Pons (tissue), 1 donor: ENCODE data around the gene STRADB.
"Not testable (repeated sequence)": the region's sequence is repeated elsewhere in the genome, so short reads cannot be mapped to it uniquely, and the experiment has no call there.

Experiments used
- DNase-seq: peaks from one replicate; pipeline ENCODE4 v3.0.0-alpha.2; 2016; ENCODE audit warnings: low spot score

Gene STRADB

DNA sequence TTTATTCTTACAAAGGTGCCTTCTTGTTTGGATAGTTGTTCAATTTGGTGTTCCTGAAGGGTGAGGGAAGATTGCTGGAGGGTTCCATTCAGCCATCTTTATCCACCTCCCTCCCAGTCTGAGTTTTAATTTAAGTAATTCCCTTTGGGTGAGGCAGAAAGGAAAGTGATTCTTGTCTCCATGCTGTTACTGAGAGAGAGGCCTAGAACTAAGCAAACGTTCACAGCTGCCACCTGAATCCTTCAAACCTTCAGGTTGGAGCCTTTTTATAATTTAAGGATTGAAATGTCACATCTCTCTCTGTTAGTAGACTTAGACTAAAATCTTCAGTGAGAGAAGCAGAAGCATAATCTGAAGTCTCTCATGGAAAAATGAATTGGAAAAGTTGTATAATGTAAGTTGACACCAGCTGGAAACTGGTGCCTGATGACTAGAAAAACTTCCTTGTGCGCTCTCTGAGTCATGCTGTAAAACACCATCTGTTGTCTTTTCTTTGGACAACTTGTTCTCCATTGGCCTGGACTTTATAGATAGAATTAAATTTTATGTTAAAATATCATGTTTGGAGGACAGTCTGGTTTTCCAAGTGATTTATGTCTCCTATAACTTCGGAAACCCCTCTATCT is 14.6 kb downstream of the STRADB start:
- peak; percentile 69 for DNase-seq

DNA sequence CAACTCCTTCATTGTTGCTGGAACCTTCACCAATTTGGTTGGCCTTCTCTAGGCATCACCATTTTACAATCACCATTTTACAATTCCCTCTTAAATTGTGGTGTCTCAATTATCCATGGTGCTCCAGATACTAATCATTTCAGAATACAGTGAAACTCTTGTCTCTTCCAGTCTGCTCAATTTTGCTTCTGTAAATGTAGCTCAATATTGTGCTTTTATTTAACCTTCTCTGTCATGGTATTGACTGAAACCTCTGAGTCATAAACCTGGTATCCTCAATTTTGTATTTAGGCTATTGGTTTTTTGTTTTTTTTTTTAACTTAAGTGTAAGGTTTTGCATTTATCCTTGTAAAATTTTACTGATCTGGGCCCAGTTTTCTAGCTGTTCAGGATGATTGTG is 16.1 kb downstream of the STRADB start:
- no peak for DNase-seq

DNA sequence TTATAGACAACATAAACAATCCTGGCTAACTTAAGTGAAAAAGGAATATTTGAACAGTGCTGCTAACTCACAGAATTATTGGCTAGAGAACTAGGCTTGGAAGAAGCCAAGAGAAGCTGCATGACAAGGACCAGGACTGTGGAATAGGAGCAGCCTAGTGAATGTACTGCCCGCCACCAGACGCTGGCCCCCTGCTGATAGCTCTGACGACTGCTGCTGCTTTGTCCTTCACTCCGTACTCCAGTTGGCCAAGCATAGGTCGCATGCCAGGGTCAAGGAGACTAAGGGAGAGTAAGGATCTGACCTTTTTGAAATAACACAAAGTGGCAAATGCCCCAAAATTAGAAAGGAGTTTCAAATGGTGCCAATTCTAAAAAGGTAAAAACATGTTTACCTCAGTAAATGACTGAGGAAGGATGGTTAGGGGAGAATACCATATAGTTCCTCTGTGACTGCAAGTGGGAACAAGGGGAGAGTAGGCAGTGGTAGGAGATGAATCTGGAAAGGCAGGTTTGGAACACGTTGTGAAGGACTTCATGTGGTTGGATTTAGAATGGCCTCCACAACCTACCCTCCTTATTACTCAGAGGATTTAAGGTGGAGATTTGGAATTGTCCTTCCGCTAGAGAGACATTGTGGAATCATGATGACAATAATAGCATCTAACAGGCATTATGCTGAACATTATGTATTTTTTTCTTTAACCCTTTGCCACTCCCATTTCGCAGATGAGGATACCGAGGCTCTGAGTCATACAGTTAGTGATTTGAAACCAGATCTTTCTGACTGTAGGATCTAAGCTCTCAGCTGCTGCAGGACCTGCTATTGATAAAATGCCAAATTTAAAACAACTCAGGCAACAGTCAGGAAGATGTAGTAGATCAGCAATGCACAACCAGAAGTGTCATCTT is 19.5 kb downstream of the STRADB start:
- DNase-seq: no peak

DNA sequence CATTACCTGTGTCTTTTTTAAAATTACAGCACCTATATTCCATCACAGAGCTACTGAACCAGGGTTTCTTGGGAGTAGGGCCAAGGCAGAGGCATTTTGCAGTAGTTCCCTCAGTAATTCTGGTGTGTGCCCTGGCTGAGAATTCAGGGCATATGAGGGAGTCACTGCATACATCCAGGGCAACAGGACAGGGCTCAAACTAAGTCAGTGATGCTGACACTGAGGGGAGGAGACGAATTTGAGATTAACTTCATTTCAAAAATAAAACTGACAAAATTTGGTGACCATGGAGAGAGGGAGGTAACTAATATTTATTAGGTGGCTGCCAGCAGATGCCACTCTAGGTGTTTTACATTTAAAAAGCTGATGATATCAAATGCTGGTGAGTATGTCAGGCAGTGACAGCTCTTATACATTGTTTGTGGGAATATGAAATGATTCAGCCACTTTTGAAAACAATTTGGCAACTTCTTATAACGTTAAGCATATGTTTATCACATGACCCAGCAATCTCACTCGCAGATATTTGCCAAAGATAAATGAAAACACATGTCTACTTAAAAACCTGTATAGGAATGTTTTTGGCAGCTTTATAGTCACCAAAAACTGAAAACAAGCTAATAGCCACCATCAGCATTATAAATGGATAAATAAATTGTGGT is 20.3 kb downstream of the STRADB start:
- DNase-seq: no peak

DNA sequence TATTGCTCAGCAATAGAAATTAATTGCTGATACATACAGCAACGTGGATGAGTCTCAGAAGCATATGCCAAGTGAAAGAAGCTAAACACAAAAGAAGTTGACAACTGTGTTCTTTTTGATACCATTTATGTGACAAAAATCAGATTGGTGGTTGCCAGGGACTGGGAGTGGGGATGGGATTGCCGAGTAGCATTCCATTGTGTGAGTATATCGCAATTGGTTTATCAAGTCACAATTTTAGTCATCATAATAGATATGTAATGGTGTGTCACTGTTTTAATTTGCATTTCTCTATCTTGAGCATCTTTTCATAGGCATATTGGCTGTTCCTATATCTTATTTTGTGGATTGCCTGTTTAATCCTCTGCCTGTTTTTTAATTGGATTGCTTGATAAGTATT is 20.9 kb downstream of the STRADB start:
- no peak for DNase-seq

DNA sequence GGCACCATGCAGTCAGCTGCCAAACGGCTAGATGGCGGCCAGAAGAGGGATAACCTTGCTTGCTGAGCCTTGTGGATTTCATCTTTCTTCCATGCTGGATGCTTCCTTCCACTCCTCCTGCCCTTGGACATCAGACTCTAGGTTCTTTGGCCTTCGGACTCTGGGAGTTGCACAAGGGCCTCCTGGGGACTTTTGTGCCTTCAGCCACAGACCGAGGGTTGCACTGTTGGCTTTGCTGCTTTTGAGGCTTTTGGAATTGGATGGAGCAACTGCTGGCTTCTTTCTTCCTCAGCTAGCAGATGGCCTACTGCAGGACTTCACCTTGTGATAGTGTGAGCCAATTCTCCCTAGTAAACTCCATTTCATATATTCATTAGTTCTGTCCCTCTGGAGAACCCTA is 31.0 kb downstream of the STRADB start:
- no peak for DNase-seq

DNA sequence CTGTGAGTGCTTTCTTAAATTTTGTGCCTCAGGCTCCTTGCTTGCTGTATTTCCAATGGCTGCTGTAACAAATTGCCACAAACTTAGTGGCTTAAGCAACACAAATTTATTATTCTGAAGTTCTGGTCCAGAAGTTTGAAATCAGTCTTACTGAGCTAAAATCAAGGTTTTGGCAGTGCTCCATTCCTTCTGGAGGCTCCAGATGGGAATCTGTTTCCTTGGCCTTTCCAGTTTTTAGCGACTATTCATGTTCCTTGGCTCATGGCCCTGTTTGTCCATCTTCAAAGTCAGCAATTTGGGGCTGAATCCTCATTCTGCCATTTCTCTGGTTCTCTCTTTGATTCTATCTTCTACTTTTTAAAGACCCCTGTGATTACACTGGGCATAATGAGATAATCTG is 31.8 kb downstream of the STRADB start:
- DNase-seq: no peak

DNA sequence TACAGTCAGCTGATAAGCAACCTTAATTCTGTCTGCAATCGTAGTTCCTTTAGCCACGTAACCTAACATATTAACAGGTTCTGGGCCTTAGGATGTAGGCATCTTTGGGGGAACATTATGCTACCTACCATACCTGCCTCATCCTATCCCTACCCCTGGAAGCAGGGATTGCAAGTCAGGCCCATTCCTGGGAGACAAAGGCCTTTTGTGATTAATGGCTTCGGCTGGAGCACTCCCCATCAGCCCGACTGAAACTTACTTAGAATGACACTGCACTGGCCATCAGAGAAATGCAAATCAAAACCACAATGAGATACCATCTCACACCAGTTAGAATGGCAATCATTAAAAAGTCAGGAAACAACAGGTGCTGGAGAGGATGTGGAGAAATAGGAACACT is 32.2 kb downstream of the STRADB start:
- not testable (repeated sequence) for DNase-seq

DNA sequence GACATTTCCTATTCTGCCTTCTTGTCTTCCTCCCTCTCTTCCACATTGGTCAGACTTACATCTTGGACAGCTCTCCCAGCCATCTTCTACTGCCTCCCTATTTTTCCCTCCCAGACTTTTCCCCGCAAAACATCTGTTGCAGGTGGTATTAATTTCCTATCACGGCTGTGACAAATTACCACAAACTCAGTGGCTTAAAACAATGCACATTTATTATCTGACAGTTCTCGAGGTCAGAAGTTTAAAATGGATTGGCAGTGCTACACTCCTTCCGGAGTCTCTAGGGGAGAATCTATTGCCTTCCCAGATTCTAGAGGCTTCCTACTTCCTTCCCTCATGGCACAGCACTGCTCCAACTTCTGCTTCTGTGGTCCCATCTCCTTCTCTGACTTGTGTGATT is 33.3 kb downstream of the STRADB start:
- no peak for DNase-seq

DNA sequence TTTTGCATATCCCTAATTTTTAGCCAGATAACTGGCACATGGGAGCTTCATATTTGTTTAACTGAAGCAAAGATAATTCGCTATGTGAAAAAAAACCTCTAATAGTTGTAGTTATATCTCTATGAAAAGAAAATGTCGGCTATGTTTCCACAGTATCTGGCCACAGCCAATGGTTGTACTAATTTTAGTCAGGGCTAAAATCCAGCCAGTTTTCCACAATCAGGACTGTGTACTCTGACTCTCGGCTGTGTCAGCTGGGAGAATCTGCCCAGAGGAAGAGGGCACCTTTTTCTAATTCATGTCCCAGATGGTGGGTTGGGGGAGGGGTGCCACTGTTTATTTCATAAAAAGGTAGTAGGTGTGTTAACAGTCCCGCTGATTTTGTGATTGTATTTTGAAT is 38.8 kb downstream of the STRADB start:
- no peak for DNase-seq

DNA sequence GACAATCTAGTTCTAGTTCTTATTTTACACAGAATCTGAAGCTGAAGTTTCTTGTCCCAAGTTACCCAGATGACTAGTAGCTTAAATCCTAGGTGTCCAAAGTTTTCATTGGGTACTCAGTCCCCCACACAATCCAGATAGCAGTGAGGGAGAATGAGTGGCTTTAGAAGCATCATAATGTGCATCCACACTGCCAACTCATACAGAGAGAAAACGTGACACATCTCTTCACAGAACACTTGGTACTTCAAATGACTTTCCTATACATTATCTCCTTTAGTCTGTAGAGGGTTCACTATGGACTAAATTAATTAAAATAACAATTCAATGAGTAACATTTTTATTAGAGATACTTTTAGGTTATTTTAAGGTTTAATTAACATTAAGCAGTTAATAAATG is 45.2 kb downstream of the STRADB start:
- no peak for DNase-seq

DNA sequence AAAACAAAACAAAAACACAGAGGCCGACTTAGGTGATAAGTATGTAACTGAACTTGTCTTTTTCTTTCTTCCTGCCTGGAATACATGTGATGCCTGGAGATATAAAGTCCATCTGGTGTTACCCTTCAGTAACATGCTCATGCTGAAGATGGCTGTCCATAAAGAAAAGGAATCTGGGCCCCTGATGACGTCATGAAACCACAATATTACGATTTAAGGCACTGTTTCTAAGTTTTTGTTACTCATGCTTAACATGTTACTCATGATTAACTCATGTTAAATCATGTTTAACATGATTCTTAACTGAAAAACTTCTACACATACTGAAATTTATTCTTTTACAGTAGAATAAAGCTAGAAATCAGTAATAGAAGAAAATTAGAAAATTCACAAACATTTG is 49.0 kb downstream of the STRADB start:
- DNase-seq: no peak

DNA sequence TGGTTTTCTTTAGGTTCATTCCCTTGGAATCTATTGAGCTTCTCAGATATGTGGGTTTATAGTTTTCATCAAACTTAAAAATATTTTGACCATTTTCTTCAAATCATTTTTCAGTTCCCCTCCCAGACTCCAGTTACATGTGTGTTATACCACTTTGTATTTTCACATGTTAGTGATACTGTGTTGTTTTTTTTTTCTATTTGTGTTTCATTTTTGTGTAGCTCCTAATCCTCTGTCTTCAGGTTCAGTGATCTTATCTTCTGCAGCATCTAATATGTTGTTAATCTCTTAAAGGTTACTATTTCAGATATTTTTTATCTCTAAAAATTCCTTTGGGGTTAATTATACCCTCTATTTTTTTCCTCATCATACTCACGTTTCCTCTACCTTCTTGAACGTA is 51.2 kb downstream of the STRADB start:
- DNase-seq: no peak

DNA sequence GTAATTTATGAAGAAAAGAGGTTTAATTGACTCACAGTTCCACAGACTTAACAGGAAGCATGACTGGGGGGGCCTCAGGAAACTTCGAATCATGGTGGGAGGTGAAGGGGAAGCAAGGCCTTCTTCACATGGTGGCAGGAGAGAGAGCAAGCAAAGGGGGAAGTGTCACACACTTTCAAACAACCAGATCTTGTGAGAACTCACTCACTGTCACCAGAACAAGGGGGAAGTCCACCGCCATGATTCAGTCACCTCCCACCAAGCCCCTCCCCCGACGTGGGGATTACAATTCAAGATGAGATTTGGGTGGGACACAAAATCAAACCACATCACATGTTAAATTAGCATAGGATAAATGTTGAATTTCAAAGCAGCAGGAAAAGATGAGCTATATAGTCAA is 56.2 kb downstream of the STRADB start:
- DNase-seq: no peak

DNA sequence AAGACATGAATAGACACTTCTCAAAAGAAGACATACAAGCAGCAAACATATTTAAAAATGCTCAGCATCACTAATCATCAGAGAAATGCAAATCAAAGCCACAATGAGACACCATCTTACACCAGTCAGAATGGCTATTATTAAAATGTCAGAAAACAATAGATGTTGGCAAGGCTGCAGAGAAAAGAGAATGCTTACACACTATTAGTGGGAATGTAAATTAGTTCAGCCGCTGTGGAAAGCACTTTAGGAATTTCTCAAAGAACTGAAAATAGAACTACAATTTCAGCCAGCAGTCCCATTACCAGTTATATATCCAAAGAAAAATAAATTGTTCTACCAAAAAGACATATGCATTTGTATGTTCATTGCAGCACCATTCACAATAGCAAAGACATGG is 61.7 kb downstream of the STRADB start:
- DNase-seq: no peak

DNA sequence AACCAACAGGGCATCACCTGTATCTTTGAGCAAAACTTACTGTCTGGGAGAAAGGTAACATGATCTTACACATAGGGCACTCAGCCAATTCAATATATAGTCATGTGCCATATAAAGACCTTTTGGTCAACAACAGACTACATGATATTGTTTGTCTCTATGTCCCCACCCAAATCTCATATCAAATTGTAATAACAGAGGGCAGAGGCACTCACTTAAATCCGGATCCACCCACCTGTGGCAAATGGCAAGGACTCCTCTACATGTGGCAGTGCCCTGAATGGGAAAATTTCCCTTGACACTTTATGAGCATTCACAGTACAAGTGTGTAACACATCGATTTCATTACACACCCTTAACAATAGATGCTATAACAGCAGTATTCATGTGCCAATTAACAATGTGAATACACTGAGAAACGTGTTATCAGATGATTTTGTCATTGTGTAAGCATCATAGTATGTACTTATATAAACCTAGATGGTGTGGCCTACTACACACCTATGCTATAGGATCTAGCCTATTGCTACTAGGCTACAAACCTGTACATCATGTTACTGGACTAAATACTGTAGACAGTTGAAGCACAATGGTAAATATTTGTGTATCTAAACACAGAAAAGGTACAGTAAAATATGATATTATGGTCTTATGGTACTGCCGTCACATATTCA is 64.2 kb downstream of the STRADB start:
- DNase-seq: no peak

DNA sequence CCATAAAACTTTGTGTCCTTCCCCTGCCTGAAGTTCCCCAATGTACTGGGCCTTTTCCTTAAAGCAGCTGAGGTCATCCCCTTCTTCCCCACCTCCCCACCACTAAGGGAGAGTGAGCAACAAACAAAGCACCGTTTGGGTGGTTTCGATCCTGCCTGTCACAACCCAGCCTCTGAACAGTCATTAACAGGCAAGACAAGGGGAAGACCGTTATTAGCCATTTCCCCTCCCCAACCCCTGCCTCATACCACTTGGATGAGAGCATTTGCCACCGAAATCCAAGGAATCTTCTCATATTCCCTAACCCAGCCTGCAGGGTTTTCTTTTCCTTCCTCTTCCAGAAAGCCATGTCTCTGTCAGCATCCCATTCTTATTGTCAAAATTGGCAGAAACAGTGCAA is 65.6 kb downstream of the STRADB start:
- DNase-seq: no peak

DNA sequence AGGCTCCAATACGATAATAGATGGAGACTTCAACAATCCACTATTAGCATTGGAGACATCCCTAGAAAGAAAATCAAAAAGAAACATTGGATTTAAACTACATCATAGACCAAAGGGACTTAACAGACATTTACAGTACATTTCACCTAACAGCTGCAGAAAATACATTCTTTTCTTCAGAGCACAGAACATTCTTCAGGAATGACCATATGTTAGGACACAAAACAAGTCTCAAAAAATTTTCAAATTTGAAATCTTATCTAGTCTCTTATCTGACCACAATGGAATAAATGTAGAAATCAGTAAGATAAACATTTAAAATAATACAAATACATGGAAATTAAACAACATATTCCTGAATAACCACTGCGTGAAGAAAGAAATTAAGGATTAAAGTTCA is 68.7 kb downstream of the STRADB start:
- no peak for DNase-seq

DNA sequence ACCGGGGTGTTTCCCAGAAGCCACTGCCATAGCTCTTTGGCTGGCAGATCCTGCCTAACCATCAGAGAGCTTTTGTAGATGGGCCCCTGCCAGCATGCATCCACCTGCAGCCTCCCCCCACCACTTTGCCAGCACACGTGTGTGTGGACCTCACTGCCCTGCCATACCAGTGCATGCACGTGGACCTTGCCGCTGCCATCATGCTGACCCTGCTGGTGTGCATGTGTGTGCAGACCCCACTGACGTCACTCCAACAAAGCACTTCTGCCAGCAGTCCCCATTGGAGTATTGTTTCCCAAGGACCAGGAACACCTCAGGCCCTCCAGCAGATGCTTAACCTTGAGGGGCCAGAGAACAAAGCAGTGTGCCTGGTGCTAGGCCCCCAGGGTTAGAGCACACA is 71.4 kb downstream of the STRADB start:
- DNase-seq: no peak

DNA sequence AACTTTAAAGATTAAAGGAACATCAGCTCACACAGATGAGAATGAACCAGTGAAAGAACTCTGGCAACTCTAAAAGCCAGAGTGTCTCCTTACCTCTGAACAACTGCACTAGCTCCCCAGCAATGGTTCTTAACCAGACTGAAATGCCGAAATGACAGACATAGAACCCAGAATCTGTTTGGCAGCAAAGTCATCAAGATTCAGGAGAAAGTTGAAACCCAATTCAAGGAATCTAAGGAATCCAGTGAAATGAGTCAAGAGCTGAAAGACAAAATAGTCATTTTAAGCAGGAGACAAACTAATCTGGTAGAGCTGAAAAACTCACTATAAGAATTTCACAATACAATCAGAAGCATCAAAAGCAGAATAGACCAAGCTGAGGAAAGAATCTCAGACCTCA is 72.0 kb downstream of the STRADB start:
- DNase-seq: no peak
